Stimulated activated CD4-positive, alpha-beta T cell treated with anti-CD3 and anti-CD28 coated beads, Interleukin-15, amount 100 ng/mL, for 48 hours (primary cell): ENCODE results near the gene GRM8.
"Not testable (repeated sequence)": the region's sequence is repeated elsewhere in the genome, so short reads cannot be mapped to it uniquely, and the experiment has no call there.

ENCODE experiments used
- DNase-seq, 2 donors: peaks; one replicate each; pipeline ENCODE4 v3.0.0-alpha.2; 2020; ENCODE audit warnings: low read depth in 2 of 2

The GRM8 gene

DNA sequence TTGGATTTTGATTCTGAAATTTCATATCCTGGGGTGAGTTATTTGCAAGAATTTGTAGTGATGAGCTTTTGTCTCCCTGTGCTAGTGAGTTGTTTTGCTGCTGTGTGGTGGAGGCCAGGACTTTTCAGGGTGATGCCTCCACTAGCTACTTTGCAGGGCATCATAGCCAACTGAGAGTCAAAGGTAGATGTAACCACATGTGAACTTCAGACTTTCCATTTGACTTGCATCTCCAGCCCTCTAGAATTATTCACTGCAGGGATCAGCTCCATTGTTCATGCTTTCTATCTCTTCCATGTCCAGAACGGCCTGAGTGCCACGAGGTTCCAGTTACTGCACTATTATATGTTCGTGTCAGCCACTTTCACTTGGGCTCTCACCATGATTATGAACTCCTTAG lies 534.3 kb downstream of the GRM8 start:
- no peak for DNase-seq

DNA sequence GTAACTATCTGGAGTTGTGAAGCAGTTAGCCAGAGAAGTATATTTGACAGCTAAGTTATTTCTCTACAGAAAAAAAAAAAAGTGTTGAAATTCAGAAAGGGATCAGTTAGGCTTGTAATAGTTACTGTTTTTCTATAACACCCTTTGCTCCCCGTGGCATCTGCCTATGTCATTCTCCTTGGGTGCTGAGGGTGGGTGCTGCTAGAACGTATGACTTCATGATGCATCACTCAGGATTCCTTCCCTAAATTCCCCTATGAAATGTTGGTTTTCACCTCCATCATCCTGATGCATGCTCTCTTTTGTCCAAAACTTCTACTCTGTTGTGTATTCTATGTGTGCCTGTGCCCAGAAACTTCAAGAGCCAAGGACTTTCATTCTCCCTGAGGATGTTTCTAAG lies 536.4 kb downstream of the GRM8 start:
- DNase-seq = no peak

DNA sequence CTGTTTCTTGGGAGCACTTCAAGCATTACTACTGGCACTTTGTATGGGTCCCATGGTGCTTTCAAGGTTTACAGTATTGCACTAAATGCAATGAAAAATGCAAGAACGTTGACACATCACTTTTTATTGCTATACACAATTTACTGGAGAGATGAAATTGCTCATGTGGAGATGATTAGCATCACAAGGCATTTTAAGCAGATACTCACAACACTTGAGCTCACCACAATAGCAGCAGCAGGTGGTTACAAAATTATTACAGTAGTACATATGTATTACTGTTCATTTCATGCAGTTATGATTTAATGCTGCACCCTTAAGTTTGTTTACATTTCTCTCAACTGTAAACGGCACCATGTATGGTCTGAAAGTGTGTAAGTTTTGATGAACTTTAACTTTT lies 537.7 kb downstream of the GRM8 start:
- DNase-seq = no peak

GRCh38 chr7:126702242-126703016 lies 550.3 kb downstream of the GRM8 start:
- no peak for DNase-seq

- peak; percentile 37 to 44 for DNase-seq
Observed at GRCh38 chr7:126700807-126701604, 551.7 kb downstream of the GRM8 start.

- DNase-seq = no peak
Observed at GRCh38 chr7:126699707-126700106, 553.0 kb downstream of the GRM8 start.

- no peak for DNase-seq
Observed at GRCh38 chr7:126698909-126699308, 553.8 kb downstream of the GRM8 start.

DNA sequence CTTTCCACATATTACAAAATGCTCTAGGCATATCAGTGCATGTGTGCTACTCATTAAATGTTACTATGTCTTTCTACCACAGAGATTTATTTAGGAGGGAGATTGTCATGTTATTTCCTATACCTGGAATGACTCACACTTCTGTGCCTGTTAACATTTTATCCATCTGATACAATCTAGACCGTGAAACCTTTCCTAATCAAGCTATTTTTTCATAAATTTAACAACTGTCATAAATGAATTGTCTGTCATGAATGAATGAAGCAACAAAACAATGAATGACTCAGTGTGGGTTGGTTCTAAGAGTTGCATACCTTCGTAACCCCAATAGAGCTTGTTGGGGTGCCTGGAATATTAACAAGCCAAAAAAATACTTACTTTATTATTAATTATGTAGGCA lies 554.3 kb downstream of the GRM8 start:
- no peak for DNase-seq

DNA sequence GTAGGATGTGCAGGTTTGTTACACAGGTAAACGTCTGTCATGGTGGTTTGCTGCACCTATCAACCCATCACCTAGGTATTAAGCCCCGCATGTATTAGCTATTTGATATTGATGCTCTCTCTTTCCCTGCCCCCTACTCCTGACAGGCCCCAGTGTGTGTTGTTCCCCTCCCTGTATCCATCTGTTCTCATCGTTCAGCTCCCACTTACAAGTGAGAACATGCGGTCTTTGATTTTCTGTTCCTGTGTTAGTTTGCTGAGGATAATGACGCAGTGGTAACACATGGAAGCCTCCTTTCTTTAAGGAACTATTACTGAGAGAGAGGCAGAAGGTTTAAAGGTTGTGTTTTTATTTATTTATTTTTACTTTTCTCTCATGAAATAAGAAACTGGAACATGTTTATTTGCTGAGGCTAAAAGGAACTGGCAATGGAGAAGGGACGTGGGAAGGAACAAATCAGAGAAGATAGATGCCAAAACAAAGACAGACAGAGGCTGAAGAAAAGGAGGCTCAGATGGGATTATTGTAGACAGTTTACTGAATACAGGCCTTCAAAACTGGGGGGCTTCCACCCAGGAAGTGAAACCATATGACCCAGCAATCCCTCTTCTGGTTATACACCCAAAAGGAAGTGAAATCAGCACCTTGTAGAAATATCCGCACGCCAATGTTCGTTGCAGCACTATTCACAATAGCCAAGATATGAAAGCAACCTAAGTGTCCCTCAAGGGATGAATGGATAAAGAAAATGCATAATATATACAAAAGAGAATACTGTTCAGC lies 556.3 kb downstream of the GRM8 start:
- no peak for DNase-seq

DNA sequence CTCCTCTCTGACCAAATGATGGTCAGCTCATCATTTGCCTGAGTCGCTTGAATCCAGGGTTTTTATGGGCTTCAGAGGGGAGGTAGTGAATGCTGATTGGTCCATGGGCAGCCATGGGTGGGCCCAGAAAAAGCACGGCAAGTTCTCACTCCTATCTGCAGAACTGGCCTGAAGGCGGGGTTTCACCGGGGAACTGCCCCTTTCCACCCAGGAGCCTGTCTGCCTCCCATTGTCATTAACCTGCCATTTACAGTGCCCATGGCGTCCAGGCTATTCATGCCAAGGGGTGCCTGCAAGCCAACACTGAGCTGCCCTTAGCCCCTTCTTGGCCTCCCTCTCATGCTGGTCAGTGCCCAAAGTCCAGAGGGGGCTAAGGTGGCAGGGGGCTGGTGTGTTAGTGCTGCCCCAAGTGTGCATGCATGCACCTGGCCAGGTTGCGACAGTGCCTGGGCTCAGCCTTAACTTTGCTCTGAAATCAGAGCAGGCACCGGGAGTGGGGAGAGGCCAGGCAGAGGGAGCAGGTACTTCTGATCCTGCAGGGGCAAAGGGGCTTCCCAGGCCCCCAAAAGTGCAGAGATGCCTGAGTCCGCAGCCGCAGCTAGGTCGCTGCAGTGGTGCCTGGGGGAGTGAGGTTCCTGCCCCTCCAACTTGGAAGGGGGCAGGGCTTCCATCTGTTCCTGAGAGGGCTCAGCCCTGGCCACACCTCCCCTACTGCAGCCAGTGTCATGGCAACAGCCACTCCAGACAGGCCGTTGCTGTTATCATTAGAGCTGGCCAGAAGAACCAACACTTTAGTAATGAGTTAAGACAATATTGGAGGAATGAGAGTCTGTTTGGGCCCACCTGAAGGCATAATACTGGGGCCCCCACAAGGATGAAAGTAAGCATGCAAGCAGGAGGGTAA lies 561.6 kb downstream of the GRM8 start:
- no peak for DNase-seq

DNA sequence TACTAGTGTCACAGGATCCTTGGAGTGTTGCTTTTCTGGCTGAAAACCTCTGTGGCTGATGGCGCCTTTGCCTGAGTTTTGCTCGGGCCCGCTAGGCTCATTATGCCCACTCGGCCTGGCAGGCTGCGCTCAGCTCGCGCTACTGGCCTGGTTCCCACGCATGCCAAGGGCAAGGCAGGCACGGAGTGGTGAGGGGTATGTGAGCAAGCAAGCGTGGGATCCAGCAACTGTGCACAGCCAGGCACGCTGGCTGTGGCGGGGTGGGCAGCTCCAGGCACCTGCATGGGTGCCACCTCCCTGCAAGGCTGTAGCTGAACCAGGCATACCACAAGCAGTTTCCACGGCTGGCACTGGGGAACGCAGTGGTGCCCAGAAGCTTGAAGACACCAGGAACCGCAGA lies 562.6 kb downstream of the GRM8 start:
- no peak for DNase-seq

DNA sequence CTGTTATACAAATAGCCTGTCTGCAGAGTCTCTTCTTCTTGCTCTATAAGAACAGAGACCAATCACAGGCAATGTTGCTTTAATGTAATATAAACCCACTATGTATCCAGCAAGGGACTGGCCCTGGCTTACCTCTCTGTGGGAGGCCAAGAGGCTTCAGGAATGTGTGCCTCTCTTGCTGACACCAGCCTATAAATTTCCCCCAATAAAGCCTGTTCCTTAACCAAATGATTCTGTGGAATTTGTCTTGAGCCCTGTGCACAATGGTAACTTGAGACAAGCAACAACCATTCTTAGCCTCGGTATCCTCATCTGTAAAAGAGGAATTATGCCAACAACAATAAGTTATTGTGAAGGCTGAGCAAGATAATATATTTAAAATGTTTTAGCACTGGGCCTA lies 563.7 kb downstream of the GRM8 start:
- no peak for DNase-seq

DNA sequence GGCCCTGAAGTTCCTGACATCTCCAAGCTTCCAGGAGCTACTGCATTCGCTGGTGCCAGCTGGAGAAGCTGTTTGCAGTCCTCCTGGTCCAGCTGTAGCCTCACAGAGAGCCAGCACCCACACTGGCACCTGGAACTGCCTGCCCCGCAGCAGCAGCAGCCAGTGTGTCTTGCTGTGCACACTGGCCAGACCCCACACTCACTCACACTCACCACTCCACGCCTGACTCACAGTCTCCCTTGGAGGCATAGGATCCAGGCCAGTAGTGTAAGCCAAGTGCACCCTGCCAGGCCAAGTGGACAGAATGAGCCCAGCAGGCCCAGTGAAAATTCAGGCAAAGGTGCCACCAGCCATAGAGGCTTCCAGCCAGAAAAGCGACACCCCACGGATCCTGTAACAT lies 566.3 kb downstream of the GRM8 start:
- no peak for DNase-seq

DNA sequence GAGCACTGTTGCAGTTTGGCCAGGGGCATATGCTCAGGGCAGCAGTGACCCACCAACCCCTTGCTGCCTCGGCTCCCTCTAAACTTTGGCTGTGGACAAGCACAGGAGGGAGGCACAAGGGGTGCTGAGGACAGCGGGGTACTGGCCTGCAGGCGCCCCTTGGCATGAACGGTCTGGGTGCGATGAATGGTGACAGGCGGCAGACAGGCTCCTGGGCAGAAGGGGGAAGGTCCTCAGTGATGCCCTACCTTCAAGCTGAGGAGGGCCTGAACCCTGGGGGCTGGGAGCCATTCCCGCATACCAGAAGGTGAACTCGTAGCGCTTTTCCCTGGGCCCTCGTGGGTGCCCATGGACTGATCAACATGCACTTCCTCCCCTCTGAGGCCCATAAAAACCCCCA lies 567.1 kb downstream of the GRM8 start:
- DNase-seq = no peak

DNA sequence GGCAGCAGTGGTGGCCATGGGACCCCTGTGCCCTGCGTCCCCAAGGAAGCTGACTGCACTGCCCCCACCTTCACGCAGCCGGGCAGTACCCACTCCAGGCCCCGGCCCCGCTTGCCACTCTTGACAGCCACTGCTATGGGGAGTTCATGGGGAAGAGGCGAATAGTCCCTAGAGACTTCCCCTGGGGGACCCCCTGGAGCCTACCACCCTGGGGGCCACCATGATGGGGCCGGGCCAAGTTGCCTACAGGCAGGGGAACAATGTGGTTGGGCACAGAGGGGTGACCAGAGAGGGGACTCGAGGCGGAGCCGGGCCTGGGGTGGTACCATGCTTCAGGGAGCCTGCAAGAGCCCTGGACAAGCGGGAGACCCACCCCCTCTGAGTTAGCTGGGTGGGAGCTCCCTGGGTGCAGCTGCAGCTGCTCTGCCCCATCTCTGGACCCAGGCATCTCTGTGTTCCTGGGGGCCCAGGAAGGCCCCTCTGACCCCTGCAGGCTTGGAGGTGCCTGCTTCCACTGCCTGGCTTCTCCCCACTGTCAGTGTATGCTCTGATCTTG lies 567.6 kb downstream of the GRM8 start:
- DNase-seq = no peak

- no peak for DNase-seq
Observed at GRCh38 chr7:126682176-126682575, 570.6 kb downstream of the GRM8 start.

DNA sequence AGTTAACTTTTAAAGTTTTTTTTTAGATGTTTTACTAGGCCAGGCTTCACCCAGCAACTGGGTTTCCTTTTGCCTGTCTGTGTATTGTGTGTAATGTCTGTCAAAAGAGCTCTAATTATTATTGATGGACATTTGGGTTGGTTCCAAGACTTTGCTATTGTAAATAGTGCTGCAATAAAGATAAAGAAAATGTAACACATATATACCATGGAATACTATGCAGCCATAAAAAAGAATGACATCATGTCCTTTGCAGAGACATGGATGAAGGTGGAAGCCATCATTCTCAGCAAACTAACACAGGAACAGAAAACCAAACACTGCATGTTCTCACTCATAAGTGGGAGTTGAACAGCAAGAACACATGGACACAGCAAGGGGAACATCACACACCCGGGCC lies 584.0 kb downstream of the GRM8 start:
- DNase-seq = not testable (repeated sequence)

DNA sequence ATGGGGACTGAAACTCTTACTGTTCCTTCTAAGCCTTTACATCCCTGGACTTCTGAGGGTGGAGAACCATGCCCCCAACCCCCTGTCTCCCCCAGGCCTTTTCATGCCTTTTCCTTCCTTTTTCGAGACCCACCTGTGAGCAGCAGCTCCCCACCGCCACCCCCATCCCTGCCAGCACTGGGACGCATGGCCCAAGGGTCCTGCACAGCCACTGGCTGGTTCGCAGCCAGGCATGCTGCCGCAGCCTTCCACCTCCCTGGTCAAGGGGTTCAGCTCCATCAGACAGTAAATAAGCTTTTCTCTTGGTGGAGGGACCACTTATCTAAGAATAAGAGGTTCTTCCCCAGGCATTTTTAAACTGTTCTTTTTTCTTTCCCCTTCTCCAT lies 584.4 kb downstream of the GRM8 start:
- no peak for DNase-seq

GRCh38 chr7:126667742-126668366 lies 584.9 kb downstream of the GRM8 start:
- no peak for DNase-seq

DNA sequence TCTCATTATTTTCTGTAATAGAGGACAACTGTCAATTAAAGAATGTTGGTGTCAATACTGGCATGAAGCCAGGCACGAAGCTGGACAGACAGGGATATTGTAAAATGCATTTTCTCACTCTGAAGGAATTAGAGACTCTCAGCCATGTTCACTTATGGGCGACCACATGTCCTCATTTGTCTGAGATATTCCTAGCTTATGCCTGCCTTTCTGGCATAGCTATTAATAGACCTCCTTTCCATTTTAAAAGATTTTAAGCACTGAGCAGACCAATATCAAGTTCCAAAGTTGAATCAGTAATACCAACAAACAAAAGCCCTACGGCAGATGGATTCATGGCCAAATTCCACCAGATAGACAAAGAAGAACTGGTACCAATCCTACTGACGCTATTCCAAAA lies 589.9 kb downstream of the GRM8 start:
- DNase-seq = no peak

DNA sequence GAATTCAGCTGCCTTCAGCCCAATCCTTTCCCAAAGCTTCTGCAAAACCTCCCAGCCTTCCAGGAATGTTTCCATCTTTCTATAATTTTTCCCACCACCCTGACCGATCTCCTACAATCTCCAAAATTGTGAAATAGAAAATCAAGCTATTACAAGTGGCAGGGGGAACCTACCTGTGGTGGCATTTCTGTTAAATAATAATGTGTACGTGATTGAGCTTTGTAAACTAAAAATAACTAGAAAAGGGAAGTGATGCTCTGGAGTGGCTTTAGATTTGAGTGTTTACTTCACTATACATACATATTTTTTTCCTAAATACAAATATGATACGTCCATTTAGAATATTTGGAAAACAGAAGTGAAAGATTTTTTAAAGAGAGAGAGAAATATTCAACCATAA lies 593.6 kb downstream of the GRM8 start:
- DNase-seq = no peak
